Stimulated activated naive CD4-positive, alpha-beta T cell (primary cell): ENCODE results near the gene MAP2.
A peak's percentile ranks its signal among the peaks of the same experiment; 100 is the strongest.

Source experiments
- DNase-seq, 6 experiments: peaks; one replicate each; lab custom pipeline; 2025; lab: John Stamatoyannopoulos, UW

The MAP2 gene, protein sequence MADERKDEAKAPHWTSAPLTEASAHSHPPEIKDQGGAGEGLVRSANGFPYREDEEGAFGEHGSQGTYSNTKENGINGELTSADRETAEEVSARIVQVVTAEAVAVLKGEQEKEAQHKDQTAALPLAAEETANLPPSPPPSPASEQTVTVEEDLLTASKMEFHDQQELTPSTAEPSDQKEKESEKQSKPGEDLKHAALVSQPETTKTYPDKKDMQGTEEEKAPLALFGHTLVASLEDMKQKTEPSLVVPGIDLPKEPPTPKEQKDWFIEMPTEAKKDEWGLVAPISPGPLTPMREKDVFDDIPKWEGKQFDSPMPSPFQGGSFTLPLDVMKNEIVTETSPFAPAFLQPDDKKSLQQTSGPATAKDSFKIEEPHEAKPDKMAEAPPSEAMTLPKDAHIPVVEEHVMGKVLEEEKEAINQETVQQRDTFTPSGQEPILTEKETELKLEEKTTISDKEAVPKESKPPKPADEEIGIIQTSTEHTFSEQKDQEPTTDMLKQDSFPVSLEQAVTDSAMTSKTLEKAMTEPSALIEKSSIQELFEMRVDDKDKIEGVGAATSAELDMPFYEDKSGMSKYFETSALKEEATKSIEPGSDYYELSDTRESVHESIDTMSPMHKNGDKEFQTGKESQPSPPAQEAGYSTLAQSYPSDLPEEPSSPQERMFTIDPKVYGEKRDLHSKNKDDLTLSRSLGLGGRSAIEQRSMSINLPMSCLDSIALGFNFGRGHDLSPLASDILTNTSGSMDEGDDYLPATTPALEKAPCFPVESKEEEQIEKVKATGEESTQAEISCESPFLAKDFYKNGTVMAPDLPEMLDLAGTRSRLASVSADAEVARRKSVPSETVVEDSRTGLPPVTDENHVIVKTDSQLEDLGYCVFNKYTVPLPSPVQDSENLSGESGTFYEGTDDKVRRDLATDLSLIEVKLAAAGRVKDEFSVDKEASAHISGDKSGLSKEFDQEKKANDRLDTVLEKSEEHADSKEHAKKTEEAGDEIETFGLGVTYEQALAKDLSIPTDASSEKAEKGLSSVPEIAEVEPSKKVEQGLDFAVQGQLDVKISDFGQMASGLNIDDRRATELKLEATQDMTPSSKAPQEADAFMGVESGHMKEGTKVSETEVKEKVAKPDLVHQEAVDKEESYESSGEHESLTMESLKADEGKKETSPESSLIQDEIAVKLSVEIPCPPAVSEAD (N-terminal part only)

DNA sequence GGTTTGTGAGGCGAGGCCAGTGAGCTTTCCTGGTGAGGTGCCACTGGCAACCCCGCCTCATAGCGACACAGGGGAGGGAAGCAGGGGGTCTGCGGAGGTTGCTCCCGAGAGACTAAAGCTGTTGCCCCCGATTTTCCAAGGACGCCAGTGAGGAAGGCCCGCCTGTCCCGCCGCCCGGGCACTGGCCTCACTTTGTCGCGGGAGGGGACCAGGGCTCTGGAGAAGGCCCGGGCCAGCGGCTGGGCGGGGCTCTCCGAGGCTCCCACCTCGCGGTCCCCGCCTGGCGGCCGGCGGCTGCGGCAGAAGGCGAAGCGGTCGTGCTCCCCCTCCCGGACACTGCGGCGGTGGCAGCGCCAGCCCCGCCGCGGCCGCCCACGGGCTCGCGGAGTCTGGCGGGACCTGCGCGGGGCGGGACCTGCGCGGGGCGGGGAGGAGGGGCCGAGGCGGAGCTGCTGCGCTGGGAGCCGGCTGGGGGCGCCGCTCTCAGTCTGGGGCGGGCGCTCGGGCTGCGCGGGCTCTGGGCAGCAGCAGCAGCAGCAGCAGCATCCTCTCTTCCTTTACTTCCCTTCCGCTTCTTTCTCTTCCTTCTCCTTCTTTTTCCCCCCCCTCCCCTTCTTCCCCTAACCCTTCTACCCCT lies at the start of gene MAP2:
Gene MAP2 (plus strand): TSS at position 486 of the 637 bp plus-strand sequence. CDS start 229,124 bp downstream, outside the sequence.
- DNase-seq: peak; percentile 7 to 48 (median 34)

DNA sequence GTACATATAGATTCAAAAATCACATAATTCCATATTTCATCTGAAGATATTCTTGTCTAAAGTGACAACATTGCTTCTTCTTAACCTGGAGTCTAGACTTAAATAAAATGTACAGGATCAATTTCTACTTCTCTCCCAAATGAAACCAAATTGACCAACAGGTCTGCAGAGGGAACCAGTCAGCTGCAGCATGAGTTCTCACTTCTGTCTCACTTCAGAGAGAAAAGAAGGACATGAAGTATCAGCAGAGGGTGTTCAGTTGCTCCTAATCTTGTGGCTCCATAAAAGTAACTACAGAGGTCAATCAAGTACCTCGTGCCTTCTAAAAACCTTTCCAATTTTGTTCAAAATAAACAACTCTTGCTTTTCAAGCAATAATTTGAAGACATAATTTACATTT lies 47.2 kb upstream of the MAP2 start:
- DNase-seq: no peak

DNA sequence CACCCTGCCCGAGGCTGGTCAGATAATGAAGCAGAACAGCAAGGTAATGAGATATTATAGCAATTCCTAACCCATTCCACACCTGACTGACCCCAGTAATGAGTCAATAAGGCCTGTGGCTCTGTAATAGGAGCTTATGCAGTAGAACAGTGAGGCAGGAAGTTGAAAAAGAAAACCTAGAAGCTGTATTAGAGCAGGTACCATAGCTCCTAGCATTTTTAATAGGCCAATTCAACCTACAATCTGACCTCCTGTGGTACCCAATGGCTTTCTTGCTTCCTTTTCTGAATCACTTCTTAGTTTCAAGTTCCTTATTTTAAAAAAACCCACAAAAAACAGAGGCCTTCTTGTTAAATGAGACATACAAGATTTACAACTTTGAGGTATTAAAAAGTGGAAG lies 43.6 kb upstream of the MAP2 start:
- DNase-seq: no peak

DNA sequence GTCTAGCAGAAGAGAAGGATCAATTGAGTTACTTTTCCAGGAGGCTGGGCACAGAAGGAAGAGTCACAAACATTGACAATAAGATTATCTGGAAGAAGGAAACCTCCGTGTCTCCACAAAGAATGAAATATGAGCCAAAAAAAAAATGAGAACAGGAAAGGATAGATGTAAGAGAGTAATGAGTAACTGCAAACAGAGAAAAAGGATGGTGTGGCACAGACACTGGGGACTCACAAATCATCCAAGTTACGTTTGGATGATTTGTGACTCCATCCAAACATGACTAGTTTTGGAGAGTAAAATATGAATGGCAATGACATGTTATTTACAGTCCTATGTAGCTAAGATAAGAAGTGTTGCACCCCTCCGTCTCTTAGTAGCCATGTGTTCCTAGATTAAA lies 42.8 kb upstream of the MAP2 start:
- DNase-seq: no peak

DNA sequence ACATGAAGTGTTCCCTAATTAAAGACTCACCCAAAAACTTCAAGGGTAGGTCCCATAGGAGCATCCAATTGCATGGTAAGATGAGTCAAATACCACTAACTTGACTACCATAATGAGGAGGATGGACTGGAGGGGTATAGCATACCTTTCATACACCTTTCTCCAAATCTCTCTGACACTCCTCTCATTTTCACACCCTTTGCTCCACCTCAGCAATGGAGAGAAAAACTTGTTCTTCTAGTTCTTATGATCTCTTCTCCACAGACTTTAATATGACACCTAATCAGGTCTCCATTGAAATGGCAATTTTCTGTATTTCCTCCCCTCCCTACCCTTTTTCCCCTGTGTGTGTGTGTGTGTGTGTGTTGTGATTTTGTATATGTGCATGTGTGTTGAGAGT lies 41.1 kb upstream of the MAP2 start:
- DNase-seq: no peak

DNA sequence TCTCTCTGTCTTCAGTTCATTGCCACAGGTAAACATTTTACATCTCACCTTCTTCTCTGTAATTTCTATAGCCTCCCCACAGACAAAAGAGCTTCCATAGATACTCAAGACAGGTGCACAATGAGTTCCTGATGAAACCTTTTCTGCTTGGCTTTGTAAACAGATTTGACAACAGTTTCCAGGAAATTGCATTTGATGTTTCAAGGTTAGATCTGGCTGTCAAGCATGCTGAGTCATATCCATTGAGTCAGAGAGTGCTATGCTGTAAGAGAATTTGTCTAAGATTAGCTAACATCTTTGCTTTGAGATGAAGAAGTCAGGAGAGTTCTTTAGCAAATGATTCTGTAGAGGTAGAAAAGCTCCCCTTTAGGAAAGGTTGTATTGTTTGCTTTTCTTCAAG lies 40.6 kb upstream of the MAP2 start:
- no peak for DNase-seq

DNA sequence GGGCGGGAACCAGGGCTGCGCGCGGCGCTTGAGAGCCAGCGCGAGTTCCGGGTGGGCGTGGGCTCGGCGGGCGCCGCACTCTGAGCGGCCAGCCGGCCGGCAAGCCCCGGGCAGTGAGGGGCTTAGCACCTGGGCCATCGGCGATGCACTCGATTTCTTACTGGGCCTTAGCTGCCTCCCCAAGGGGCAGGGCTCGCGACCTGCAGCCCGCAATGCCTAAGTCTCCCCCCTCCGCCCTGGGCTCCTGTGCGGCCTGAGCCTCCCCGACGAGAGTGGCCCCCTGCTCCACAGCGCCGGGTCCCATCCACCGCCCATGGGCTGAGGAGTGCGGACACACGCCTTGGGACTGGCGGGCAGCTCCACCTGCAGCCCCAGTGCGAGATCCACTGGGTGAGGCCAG lies 36.5 kb upstream of the MAP2 start:
- DNase-seq: no peak

DNA sequence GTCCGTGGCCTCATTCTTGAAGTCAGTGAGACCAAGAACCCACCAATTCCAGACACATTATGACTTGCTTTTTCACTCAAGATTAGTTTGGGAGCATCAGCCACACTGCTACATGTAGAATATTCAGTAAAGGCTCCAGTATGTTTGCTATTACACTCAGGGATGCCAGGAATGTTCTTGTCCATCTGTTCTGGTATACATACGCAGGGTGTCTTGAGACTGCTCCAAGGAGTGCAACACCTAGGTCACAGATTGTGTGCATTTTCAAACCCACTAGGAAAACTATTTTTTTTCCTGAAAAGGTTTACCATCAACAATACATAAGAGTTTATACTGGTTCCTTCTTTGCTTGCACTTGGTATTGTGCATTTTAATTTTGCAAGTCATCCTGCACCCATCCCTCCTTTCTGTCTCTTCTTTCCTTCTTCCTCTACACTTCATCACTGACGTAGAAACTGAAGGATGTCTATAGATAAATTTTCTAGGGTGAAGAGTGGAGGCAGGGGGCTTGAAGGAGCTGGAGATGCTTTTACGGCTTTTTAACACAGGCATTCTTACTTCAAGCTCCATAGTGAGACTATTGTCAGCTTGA lies 35.3 kb upstream of the MAP2 start:
- no peak for DNase-seq

DNA sequence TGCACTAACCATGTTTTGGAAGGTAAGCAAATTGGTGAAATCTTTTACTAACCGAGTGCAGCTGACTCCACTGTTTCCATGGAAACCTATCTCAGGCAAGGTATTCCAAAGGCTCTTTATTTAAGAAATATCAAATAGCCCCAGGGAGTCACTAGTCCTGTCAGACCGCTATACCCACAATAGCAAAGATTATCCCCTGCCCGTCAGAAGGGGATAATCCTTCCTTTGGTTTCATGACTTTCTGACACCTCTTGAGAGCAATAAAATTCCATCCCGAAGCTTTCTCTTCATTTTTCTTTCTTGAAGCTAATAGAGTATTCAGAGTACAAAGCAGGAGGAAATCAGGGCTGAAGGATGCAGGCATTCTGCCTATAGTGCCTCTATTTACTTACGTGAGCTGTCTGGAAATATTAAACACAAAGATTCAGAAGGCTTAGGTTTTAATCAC lies 34.7 kb upstream of the MAP2 start:
- no peak for DNase-seq

DNA sequence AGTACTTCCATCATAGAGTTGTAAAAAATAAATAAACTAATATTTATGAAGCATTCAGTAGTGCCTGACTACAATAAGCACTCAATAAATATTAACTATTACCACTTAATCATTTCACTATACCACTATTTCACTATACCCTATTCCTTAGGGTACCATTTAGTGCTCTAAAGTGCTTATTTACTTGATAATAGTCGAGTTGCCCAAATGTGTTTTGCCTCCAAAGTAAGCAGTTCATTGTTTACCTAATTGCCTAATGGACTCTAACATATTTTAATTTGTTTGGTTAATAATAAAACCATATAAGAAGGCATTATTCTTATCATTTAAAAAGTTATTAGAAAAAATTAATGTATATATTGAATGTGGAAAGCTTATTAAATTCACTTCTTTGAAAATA lies 33.0 kb upstream of the MAP2 start:
- no peak for DNase-seq

DNA sequence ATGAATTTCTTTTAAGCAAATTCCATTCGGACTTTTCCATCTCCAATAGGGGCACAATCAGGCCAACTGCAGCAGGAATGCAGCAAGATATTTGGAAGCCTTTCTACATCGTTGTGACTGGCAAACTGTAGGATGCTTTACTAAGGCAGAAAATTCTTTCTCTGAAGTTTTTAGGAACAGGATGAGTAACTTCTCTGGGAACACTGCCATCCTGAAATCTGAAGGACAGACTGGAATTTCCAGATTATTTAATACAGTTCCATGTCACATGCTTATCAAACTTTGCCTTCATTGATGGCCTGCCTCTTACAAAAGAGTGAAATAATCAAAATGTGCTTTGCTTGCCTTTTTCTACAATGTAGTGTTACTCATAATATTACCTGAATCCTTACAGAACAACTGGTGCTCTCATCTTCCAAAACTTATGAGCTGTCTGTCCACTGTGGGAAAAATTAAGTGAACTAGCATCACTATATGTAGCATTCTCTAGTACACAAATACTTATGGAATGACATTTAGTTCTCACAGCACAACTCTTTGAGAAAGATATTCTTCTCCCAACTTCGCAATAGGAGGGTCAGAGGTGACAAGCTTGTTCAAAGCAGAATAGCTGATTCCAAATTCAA lies 32.0 kb upstream of the MAP2 start:
- DNase-seq: no peak

DNA sequence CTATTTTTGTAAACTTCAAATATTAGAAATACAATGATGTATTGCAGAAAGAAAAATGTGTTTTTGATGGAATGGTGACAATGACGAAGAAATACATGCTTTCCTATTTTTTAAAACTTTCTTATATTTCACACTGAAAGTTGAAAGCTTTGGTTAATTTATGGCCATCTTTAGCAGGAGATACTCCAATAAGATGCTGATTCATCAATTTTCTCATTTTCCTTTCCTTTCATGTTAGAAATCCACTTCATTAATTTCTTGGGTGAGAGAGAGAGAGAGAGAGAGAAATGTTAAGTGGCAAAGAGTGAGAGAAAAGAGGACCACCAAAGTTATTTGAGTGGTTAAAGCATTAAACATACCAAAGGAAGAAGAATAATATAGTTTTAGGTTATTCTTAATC lies 28.6 kb upstream of the MAP2 start:
- DNase-seq: no peak

DNA sequence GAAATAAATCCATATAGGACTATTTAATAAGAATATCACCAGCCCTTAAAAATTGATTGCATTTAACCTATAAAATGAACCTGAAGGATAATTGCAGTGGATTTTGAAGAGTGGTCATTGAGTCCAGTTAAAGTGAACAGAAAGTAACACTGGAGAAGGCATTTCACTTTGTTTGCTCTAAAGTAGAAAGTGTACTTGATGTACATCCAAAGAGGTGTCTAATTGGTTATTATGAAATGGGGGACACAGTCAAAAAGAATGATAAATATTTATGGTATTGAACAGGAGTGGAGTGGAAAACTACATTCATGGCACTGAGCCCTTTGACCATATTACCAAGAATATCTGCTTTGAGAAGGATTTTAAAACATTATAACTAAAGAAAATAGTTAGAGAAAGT lies 28.2 kb upstream of the MAP2 start:
- no peak for DNase-seq

DNA sequence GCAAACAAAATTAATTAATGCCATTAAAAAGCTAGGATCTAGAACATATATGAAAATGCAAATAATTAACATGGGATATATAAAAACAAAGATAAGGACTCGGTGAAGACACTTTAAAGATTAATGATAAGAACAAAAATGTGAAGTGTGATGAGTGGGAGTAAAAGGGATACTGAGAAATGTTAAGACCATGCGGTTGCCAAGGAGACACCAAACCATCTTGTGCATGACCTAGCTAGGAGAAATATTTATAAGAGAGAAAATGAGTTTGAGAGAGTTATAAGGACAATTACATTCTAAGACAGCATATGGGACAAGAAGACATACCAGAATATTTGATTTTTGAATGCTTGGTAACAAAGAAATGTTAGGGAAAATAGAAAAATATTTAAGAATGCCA lies 25.4 kb upstream of the MAP2 start:
- DNase-seq: no peak

DNA sequence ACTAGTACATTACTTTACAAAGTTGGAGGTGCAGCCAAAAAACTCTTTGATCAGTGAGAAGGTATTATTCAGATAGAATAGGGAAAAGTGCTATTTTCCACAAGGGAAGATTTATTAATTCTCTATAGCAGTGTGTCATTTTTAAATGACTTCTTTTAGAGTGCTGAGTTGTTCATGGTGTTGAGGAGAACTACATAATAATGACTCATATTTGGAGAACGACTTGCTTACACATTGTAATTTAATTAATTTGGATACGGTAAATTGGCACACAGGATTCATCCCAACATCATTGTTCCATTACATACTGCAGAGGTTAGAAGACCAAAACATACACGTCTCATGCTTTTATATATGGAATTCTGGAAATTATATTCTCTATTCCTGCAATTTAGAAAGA lies 22.1 kb upstream of the MAP2 start:
- no peak for DNase-seq

DNA sequence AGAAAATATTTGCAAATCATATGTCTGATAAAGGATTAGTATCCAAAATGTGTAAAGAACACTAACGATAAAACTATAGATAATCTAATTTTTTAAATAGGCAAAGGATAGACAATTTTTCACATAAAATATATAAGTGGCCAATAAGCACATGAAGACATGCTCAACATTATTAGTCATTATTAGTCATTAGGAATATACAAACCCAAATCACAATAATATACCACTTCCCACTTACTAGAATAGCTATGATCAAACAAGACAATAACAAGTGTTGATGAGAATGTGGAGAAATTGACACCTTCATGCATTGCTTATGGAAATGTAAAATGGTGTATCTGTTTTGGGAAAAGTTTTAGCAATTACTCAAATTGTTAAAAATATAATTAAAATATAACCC lies 12.6 kb upstream of the MAP2 start:
- DNase-seq: no peak

DNA sequence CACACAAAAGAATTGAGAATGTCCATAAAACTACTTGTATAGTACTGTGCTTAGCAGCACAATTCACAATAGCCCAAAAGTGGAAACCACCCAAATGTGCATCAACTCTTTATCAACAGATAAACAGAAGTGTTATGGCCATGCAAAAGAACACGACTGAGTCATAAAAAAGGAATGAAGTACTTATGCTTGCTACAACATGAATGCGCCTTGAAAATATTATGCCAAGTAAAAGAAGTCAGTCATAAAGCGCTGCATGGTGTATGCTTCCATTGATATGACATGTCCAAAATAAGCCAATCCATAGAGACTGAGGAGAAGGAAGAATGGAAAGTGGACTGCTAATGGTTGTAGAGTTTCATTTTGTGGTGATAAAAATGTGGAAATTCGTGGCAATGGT lies 12.1 kb upstream of the MAP2 start:
- no peak for DNase-seq

DNA sequence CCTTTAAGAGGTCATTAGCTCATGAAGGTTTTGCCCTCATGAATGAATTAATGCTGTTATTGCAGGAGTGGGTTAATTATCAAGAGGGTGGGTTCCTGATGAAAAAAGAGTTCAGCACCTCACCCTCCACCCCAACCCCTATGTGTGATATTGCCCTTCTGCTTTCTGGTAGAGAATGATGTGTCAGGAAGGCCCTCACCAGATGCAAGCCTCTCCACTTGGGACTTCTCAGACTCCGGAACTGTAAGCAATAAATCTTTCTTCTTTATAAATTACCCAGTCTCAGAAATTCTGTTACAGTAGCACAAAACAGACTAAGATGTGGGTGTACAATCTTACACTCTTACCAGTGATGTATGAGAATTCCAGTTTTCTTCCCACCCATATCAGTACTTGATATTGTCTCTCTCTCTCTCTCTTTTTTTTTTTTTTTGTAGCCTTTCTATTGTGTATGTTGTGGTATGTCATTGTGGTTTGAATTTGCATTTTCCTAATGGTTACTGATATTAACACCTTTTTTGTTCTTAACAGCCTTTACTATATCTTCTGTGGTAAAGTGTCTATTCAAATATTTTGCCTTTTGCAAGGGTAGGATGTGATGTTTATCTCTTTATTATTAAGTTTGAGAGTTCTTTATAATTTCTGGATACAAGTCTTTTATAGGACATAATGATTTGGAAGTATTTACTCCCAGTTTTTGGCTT lies 10.4 kb upstream of the MAP2 start:
- DNase-seq: no peak

DNA sequence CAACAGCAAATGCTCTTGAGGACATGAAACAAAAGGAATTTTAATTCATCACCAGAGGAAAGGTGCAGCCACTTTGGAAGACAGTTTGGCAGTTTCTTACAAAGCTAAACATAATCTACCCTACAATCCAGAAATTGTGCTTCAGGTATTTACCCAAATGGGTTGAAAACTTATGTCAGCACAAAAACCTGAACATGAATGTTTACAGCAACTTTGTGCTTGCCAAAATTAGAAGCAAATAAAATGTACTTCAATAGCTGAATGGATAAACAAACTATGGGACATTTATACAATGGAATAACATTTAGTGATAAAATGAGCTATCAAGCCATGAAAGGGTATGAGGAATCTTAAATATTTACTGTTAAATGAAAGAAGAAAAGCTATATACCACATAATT lies 6.9 kb upstream of the MAP2 start:
- no peak for DNase-seq

DNA sequence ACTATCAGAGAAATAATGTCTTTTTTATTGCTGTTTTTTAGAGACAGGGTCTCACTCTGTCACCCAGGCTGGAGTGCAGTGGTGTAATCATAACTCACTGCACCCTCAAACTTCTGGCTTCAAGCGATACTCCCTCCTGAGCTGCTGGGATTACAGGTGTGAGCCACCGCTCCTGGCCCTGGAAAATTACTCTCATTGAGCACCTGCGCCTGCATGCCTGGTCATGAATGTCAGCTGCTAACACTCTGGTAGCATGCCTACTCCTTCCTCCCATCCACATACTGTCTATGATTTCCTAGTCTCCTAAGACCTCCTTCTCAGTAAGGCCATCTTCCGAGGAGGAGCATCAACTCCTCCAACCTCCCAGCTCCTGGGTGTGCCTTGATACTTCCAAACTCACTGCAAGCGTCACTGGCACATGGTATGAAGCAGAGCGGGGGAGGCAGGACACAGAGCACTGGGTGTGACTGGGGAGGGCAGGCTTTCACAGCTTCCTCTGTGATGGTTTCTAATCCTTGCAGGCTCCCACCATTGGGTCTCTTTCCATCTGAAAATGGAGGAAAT lies 1.6 kb upstream of the MAP2 start:
- no peak for DNase-seq
